Type B pancreatic cell (in vitro differentiated cells): ENCODE results near the gene IMMP2L. TPM values are rescaled to one million over a fixed set of nuclear protein-coding genes. Genes with fewer than 3 reads are reported as not detected.

ENCODE experiments used
- DNase-seq: peaks from one replicate; pipeline ENCODE4 v3.0.0; 2021; ENCODE audit warnings: mixed read lengths; ENCODE audit not compliant: unreplicated experiment; ENCODE audit errors: extremely low spot score
- H3K27ac Mint-ChIP-seq: 2 replicates; pipeline ENCODE4 v1.8.0; 2021; ENCODE audit warnings: mild to moderate bottlenecking, mixed read lengths
- H3K27me3 Mint-ChIP-seq: 2 replicates; pipeline ENCODE4 v1.8.0; 2021; ENCODE audit warnings: mixed read lengths
- H3K36me3 Mint-ChIP-seq: 2 replicates; pipeline ENCODE4 v1.8.0; 2021; ENCODE audit warnings: mixed read lengths
- H3K4me1 Mint-ChIP-seq: one replicate; pipeline ENCODE4 v1.8.0; 2021; ENCODE audit warnings: mixed read lengths; ENCODE audit not compliant: unreplicated experiment
- H3K4me3 Mint-ChIP-seq: 2 replicates; pipeline ENCODE4 v1.8.0; 2021; ENCODE audit warnings: mild to moderate bottlenecking, mixed read lengths
- H3K9me3 Mint-ChIP-seq: 2 replicates; pipeline ENCODE4 v1.8.0; 2021; ENCODE audit warnings: mixed read lengths
- total RNA-seq: library from RNA; stranded (reverse); gene quantifications from 2 replicates; pipeline ENCODE4 v1.2.1, GENCODE V29; 2021; ENCODE audit warnings: low replicate concordance
- TF ChIP-seq, protein P1 (sequence below): fragments of 200-600 bp; sonication (generic); conservative IDR thresholded peaks from 2 replicates; pipeline ENCODE4 v1.5.0; 2021; ENCODE audit warnings: antibody characterized with exemption, mild to moderate bottlenecking

IMMP2L gene
- total RNA-seq, 1 donor from 2014 or later: 23.0 TPM

- H3K27me3 Mint-ChIP-seq: no peaks in the 10 kb centered on the region
- H3K4me1 Mint-ChIP-seq: peaks cover 5% of the 10 kb centered on the region
- DNase-seq: no peak
- no peaks in the 10 kb centered on the region for H3K36me3 Mint-ChIP-seq
- no peak overlapping the region for H3K27ac Mint-ChIP-seq
- no peak overlapping the region for H3K4me3 Mint-ChIP-seq
- H3K9me3 Mint-ChIP-seq: no peaks in the 10 kb centered on the region
- TF ChIP-seq, protein P1, sequence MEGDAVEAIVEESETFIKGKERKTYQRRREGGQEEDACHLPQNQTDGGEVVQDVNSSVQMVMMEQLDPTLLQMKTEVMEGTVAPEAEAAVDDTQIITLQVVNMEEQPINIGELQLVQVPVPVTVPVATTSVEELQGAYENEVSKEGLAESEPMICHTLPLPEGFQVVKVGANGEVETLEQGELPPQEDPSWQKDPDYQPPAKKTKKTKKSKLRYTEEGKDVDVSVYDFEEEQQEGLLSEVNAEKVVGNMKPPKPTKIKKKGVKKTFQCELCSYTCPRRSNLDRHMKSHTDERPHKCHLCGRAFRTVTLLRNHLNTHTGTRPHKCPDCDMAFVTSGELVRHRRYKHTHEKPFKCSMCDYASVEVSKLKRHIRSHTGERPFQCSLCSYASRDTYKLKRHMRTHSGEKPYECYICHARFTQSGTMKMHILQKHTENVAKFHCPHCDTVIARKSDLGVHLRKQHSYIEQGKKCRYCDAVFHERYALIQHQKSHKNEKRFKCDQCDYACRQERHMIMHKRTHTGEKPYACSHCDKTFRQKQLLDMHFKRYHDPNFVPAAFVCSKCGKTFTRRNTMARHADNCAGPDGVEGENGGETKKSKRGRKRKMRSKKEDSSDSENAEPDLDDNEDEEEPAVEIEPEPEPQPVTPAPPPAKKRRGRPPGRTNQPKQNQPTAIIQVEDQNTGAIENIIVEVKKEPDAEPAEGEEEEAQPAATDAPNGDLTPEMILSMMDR: no peak
Observed at GRCh38 chr7:111011520-111011919, 550.8 kb downstream of the IMMP2L start.

DNA sequence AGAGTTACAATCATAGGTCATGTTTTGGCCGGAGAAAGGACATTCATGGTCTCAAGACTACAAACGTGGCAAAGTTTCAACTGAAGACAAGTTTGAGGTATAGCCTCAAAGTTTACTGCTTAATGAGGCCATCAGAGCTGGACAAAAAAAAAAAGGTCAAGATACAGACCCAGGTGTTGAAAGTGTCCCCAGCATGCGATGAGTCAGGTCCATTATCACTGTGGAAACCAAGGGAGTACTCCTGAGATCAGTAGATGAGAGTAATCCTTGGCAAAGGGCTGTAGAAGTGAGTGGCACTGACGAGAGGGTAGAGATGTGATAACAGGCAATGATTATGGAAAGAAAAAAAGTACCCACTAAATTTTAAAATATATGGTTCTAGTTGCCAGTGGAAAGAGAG, 551.5 kb downstream of the IMMP2L start:
- H3K27me3 Mint-ChIP-seq: no peaks in the 10 kb centered on the region
- no peaks in the 10 kb centered on the region for H3K36me3 Mint-ChIP-seq
- no peak overlapping the region for H3K27ac Mint-ChIP-seq
- DNase-seq: no peak
- no peak overlapping the region for H3K4me3 Mint-ChIP-seq
- H3K9me3 Mint-ChIP-seq: no peaks in the 10 kb centered on the region
- TF ChIP-seq, protein P1: no peak
- H3K4me1 Mint-ChIP-seq: peaks cover 5% of the 10 kb centered on the region

GRCh38 chr7:111009526-111010040, 552.7 kb downstream of the IMMP2L start:
- H3K9me3 Mint-ChIP-seq: no peaks in the 10 kb centered on the region
- no peak for DNase-seq
- no peaks in the 10 kb centered on the region for H3K27me3 Mint-ChIP-seq
- TF ChIP-seq, protein P1: no peak
- H3K27ac Mint-ChIP-seq: no peak overlapping the region
- H3K4me3 Mint-ChIP-seq: no peak overlapping the region
- peaks cover 5% of the 10 kb centered on the region for H3K4me1 Mint-ChIP-seq
- H3K36me3 Mint-ChIP-seq: no peaks in the 10 kb centered on the region

GRCh38 chr7:111006691-111007090, 555.6 kb downstream of the IMMP2L start:
- H3K9me3 Mint-ChIP-seq: no peaks in the 10 kb centered on the region
- no peaks in the 10 kb centered on the region for H3K27me3 Mint-ChIP-seq
- DNase-seq: no peak

GRCh38 chr7:111006040-111006439, 556.3 kb downstream of the IMMP2L start:
- Mint-ChIP-seq H3K36me3 (no peaks in the 10 kb centered on the region), H3K4me1 (no peaks in the 10 kb centered on the region), H3K9me3 (no peaks in the 10 kb centered on the region), H3K27me3 (no peaks in the 10 kb centered on the region), H3K4me3 (no peak overlapping the region), H3K27ac (no peak overlapping the region)
- no peak for DNase-seq
- TF ChIP-seq, protein P1: no peak

More at GRCh38 chr7:111006691-111007090, 555.6 kb downstream of the IMMP2L start:
- H3K4me1 Mint-ChIP-seq: no peaks in the 10 kb centered on the region
- TF ChIP-seq, protein P1: no peak
- no peaks in the 10 kb centered on the region for H3K36me3 Mint-ChIP-seq
- H3K4me3 Mint-ChIP-seq: no peak overlapping the region
- no peak overlapping the region for H3K27ac Mint-ChIP-seq

- H3K9me3 Mint-ChIP-seq: no peaks in the 10 kb centered on the region
- no peak overlapping the region for H3K27ac Mint-ChIP-seq
- no peak for DNase-seq
- H3K4me3 Mint-ChIP-seq: no peak overlapping the region
- no peaks in the 10 kb centered on the region for H3K4me1 Mint-ChIP-seq
- H3K36me3 Mint-ChIP-seq: no peaks in the 10 kb centered on the region
- no peaks in the 10 kb centered on the region for H3K27me3 Mint-ChIP-seq
- TF ChIP-seq, protein P1: no peak
Observed at GRCh38 chr7:111005445-111005844, 556.8 kb downstream of the IMMP2L start.
